SH-SY5Y (cell line): ENCODE data around the gene EIF4E1B.

Experiments
- GATA2 ChIP-seq: IDR thresholded peaks from 2 replicates; pipeline ENCODE4 v1.6.1; 2011; ENCODE audit warnings: mild to moderate bottlenecking, low read depth, low read length
- GATA3 ChIP-seq: IDR thresholded peaks from 2 replicates; pipeline ENCODE4 v1.6.1; 2011; ENCODE audit warnings: low read depth, mild to moderate bottlenecking, low read length, moderate library complexity

DNA sequence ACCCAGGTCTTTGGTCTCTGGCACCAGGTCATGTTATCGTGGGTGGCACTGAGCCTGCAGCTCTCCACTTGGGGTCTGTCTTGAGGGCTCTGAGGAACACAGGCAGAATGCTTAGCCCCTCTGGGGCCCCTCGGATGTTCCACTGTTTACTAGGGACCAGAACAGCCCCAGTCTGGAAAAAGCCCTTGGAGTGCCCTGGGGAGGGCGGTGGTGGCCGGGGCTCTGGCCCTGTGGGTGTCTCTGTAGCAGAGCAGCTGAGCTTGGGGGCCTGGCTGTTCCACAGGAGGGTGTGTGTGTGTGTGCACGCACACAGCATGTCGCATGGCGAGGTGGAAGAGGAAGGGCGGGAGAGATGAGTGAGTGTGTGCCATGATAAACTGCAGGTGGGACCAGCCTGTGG, 35.9 kb upstream of the EIF4E1B start:
- TF ChIP-seq GATA3 (no peak), GATA2 (no peak)
